ENCODE results near the gene PADI1.

The PADI1 gene

GRCh38 chr1:17196496-17197185 is 8.3 kb upstream of the PADI1 start:
- DNase-seq (ENCODE audit: low read depth in 1 of 2, low spot score in 1 of 2): no peak

DNA sequence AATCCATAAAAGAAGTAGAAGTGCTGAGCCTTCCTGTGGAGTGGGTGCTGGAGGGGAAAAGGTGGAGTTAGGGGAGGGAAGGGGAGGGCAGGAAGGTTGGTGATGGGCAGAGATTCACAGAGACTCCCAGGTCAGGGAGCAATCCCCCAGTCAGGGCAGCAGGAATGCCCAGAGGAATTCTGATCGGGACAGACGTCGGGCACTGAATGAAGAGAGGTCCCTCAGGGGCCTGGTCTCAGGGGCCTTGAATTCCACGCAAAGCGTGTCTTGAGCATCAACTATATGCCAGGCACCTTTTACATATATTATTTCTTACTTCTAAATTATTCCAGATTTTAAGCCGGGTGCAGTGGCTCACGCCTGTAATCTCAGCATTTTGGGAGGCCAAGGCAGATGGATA is 7.2 kb upstream of the PADI1 start:
- no peak for DNase-seq (ENCODE audit: low read depth in 1 of 2, low spot score in 1 of 2)

DNA sequence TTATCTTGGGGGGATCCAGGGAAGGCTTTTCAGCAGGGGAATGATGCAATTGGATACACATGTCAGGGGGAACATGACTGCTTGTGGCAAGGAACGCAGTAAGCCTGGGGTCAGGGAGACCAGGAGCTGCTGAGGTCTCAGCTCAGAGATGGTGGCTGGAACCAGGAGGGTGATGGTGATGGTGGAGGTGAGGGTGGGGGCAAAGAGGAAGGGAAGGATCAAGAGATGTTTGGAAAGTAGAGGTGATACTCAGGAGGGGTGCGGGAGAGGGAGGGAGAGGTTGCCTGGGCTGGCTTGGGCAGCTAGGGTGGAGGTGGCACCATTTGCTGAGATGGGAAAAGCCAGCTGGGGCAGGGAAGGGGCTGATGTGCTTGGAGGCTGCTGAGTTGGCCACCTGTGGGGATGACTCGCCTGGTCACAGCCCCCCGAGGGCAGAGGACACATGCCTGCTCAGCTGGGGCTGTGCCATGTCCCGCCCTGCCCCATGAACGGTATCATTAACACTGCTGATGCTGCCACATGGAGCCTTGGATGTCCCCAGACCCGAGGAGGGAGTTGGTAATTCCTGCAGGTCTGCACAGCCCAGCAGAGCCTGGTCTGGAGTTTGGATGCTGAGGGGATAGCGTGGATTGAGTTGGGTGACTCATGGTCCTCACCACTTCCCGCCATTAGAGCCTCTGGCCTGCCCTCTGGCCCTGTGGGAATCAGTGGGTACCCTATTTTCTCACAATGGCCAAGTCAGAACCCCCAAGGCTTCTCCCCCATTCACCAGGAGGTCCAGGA is 6.3 kb upstream of the PADI1 start:
- DNase-seq (ENCODE audit: low read depth in 1 of 2, low spot score in 1 of 2): no peak

- DNase-seq (ENCODE audit: low read depth in 1 of 2, low spot score in 1 of 2): no peak
Measured at GRCh38 chr1:17199267-17200044, 5.5 kb upstream of the PADI1 start.

GRCh38 chr1:17200246-17200645 is 4.7 kb upstream of the PADI1 start:
- DNase-seq (ENCODE audit: low read depth in 1 of 2, low spot score in 1 of 2): no peak

- DNase-seq (ENCODE audit: low read depth in 1 of 2, low spot score in 1 of 2): no peak
Measured at GRCh38 chr1:17200756-17201155, 4.2 kb upstream of the PADI1 start.

DNA sequence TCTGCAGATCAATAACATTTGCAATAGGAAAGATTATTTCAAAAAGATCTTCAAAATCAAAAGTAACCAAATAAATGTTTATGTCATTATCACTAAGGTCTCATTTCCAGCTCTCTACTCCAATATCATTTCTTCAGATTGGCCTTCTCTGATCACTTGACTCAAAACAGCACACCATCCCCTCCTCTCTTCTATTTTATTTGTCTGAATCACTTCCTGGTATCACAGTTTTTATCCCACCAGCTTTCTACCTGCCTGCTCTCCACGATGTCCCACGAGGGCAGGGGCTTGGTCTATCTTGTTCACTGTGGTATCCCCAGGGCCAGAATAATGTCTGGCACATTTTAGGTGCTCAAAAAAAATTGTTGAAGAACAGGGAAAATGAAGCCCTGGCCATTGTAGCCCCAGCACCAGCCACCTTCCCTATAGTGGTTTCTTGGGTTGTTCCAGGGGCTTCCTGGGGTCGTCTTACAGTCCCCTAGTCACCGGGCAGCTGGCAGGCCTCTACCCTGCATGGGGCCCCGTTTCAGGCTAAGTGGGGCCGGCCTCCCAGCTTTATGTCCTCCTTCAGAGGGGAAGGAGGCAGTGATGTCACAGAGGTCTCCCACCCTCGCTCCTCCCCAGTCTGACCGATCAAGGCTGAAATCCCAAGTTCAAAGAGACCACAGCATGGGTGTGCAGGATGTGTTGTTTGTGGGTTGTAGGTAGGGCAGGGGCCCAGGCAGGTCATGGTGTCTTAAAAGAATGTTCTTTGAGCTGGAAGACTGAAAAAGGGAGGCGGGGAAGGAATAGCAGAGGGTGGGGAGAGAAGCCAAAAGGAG is 3.5 kb upstream of the PADI1 start:
- no peak for DNase-seq (ENCODE audit: low read depth in 1 of 2, low spot score in 1 of 2)

- DNase-seq (ENCODE audit: low read depth in 1 of 2, low spot score in 1 of 2): no peak
Measured at GRCh38 chr1:17205652-17206051, 724 bp downstream of the PADI1 start.

GRCh38 chr1:17206196-17206595 is 1.3 kb downstream of the PADI1 start:
- DNase-seq (ENCODE audit: low read depth in 1 of 2, low spot score in 1 of 2): no peak

GRCh38 chr1:17207046-17207445 is 2.1 kb downstream of the PADI1 start:
- no peak for DNase-seq (ENCODE audit: low read depth in 1 of 2, low spot score in 1 of 2)

GRCh38 chr1:17207540-17207939 is 2.6 kb downstream of the PADI1 start:
- DNase-seq (ENCODE audit: low read depth in 1 of 2, low spot score in 1 of 2): no peak

GRCh38 chr1:17207966-17208418 is 3.1 kb downstream of the PADI1 start:
- DNase-seq (ENCODE audit: low read depth in 1 of 2, low spot score in 1 of 2): peak; percentile 6 to 54

DNA sequence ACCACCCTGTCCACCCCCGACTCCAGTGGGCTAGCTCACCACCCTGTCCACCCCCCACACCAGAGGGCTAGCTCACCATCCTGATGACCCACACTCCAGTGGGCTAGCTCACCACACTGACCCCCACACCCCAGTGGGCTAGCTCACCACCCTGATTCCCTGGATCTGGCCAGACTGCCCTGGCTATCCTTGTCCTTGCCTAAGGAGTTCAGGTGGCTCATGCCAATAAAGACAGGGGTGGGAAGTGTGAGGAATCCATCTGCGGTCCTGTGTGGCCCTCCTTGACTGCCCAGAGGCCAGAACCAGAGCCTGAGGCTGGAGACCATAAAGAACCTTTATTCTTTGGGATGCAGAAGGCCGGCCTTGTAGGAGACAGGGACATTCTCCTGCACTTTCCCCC is 3.6 kb downstream of the PADI1 start:
- DNase-seq (ENCODE audit: low read depth in 1 of 2, low spot score in 1 of 2): no peak

DNA sequence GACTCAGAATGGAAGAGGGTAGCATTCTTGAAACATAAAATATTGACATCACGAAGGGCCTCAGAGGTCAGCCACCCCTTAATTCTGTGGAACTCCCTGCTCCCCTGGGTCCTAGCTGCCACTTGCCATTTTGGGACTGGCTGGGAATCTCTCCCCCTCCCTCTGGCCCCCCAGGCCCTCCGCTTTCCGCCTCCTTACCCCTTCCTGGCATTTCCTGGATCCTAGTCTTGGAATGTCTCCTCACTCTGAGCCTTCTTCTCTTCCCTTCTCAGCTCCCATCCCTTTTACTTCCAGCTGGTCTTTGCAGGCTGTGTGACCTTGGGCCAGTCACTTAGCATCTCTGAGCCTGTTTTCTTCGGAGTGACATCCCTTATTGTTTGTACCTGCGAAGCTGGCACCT is 4.5 kb downstream of the PADI1 start:
- no peak for DNase-seq (ENCODE audit: low read depth in 1 of 2, low spot score in 1 of 2)

DNA sequence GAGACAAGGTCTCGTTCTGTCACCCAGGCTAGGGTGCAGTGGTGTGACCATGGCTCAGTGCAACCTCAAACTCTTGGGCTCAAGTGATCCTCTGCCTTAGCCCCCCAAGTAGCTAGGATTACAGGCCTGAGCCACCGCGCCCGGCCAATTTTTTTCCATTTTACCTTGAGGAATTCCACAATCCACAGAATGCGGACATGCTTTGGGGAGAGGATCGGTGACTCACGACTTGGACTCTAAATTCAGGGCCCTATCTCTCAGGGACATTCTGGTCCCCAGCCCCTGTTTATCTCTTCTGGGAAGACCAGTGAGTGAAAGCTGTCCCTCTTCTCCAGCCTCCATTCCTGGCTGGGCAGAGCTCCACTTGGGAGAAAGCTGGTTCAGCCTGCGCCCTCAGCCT is 5.2 kb downstream of the PADI1 start:
- DNase-seq (ENCODE audit: low read depth in 1 of 2, low spot score in 1 of 2): no peak

DNA sequence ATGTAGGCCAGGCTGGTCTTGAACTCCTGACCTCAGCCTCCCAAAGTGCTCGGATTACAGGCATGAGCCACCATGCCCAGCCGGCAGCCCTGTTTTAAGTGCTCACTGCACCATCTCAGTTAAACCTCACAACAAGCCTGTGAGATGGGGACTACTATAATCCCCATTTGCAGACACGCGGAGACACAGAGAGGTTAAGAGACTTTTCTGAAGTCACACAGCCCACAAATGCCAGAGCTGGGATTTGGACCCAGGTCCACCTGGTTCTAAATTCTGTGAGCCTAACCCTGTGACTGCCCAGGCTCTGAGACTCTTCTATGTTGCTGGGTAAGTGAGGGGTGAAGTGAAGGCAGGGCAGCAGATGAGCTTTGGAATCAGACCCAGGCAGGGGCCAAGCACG is 6.4 kb downstream of the PADI1 start:
- no peak for DNase-seq (ENCODE audit: low read depth in 1 of 2, low spot score in 1 of 2)

- DNase-seq (ENCODE audit: low read depth in 1 of 2, low spot score in 1 of 2): no peak
Measured at GRCh38 chr1:17212009-17212408, 7.1 kb downstream of the PADI1 start.

GRCh38 chr1:17212487-17213121 is 7.7 kb downstream of the PADI1 start:
- peak in 1 of 2 donors; percentile 11 for DNase-seq (ENCODE audit: low read depth in 1 of 2, low spot score in 1 of 2)

GRCh38 chr1:17213148-17213781 is 8.3 kb downstream of the PADI1 start:
- DNase-seq (ENCODE audit: low read depth in 1 of 2, low spot score in 1 of 2): no peak

- DNase-seq (ENCODE audit: low read depth in 1 of 2, low spot score in 1 of 2): no peak
Measured at GRCh38 chr1:17213782-17214148, 8.8 kb downstream of the PADI1 start.

All from activated CD4-positive, alpha-beta T cell treated with anti-CD3 and anti-CD28 coated beads, Interleukin-2, amount 50 U/mL, for 24 hours (primary cell).